ENCODE measurements around the gene ACTL7B. TPM values are rescaled to one million over a fixed set of nuclear protein-coding genes. Genes with fewer than 3 reads are reported as not detected.

Gene ACTL7B
- total RNA-seq, 1 donor from 2014 or later, result not detected

DNA sequence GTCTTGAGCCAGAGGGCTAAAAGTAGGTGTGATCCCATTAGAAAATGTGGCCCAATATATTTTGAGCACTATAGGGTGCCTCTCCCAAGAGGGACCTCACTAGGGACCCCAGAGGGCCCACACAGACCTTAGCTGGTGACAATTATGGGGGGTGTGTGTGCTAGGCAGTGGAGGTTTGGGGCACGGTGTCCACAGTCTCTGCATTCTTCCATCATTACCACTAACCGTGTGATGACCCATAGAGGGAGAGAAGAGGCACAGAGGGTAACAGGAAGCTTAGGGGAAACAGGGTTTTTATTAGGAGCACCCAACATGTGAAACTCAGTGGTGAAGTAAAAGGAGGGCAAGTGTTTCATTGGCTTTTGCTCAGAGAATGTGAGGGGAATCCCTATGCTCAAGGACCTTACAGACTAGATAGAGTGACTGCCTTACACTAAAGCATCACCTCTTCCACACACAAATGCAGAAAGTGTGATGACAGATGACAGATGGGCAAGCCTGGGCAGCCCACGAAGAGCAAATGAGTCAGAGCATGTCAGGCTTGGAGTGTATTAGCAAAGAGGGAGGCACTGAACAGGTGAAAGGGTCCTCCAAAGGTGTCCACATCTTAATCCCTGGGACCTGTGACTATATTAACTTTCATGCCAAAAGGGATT is 3.8 kb upstream of the ACTL7B start:
- intact Hi-C loops (cut with DNase I), result no loop called here

GRCh38 chr9:108857572-108857971 is 1.8 kb upstream of the ACTL7B start:
- Histone ChIP-seq H3K9me3 (no peaks in the 10 kb centered on the region), H3K27ac (no peak overlapping the region), H3K4me3 (no peak overlapping the region), H3K36me3 (no peaks in the 10 kb centered on the region), H3K4me1 (no peaks in the 10 kb centered on the region), H3K27me3 (no peaks in the 10 kb centered on the region)
- TF ChIP-seq CTCF (IDR thresholded peaks at IDR 0.05), result no peak
- intact Hi-C loops (cut with DNase I), result no loop called here
- DNase-seq (ENCODE audit: extremely low spot score in 2 of 2), result no peak

More for the DNA sequence above, 3.8 kb upstream of the ACTL7B start:
- no peak for DNase-seq (ENCODE audit: extremely low spot score in 2 of 2)
- no peaks in the 10 kb centered on the region for H3K9me3 ChIP-seq
- no peaks in the 10 kb centered on the region for H3K36me3 ChIP-seq
- no peak overlapping the region for H3K27ac ChIP-seq
- H3K27me3 ChIP-seq, result no peaks in the 10 kb centered on the region
- H3K4me3 ChIP-seq, result no peak overlapping the region
- TF ChIP-seq POLR2AphosphoS5 (IDR thresholded peaks at IDR 0.05; ENCODE audit: insufficient read depth in 1 of 2, low read depth in 1 of 2) (no peak), POLR2A (IDR thresholded peaks at IDR 0.05) (no peak), CTCF (IDR thresholded peaks at IDR 0.05) (no peak)
- no peaks in the 10 kb centered on the region for H3K4me1 ChIP-seq

- Histone ChIP-seq H3K4me1 (no peaks in the 10 kb centered on the region), H3K27ac (no peak overlapping the region), H3K4me3 (no peak overlapping the region), H3K36me3 (no peaks in the 10 kb centered on the region), H3K9me3 (no peaks in the 10 kb centered on the region), H3K27me3 (no peaks in the 10 kb centered on the region)
- intact Hi-C loops (cut with DNase I), result no loop called here
- TF ChIP-seq POLR2AphosphoS5 (IDR thresholded peaks at IDR 0.05; ENCODE audit: insufficient read depth in 1 of 2, low read depth in 1 of 2), result no peak
- TF ChIP-seq CTCF (IDR thresholded peaks at IDR 0.05), result no peak
- no peak for TF ChIP-seq POLR2A (IDR thresholded peaks at IDR 0.05)
- DNase-seq (ENCODE audit: extremely low spot score in 2 of 2), result no peak
These were observed 278 bp downstream of the ACTL7B start for GRCh38 chr9:108855529-108855886.

GRCh38 chr9:108854641-108855528 is 901 bp downstream of the ACTL7B start:
- DNase-seq (ENCODE audit: extremely low spot score in 2 of 2), result no peak
- H3K4me3 ChIP-seq, result no peak overlapping the region
- no peak overlapping the region for H3K27ac ChIP-seq
- intact Hi-C loops (cut with DNase I), result no loop called here
- H3K9me3 ChIP-seq, result no peaks in the 10 kb centered on the region
- TF ChIP-seq CTCF (IDR thresholded peaks at IDR 0.05) (no peak), POLR2AphosphoS5 (IDR thresholded peaks at IDR 0.05; ENCODE audit: insufficient read depth in 1 of 2, low read depth in 1 of 2) (no peak), POLR2A (IDR thresholded peaks at IDR 0.05) (no peak)
- no peaks in the 10 kb centered on the region for H3K36me3 ChIP-seq
- H3K27me3 ChIP-seq, result no peaks in the 10 kb centered on the region
- no peaks in the 10 kb centered on the region for H3K4me1 ChIP-seq

DNA sequence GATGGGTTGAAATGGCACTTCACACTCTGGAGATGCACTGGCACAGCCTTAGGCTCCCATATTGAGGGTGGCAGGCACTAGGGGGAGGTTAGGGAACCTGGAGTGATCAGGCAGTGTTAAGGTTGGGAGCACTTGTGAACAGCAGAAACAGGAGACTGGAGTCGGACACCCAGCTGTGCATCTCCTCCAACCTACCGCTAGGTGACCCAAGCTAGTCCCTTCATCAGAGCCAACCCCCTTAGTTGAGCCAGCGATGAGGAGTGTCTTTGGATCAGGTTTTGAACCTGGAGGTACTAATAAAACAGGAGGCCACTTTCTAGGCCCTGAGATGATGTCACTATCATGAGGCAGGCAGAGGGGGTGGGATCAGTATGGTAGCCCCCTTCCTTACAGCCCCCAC is 1.7 kb downstream of the ACTL7B start:
- no peaks in the 10 kb centered on the region for H3K36me3 ChIP-seq
- H3K9me3 ChIP-seq, result no peaks in the 10 kb centered on the region
- H3K4me3 ChIP-seq, result no peak overlapping the region
- TF ChIP-seq POLR2AphosphoS5 (IDR thresholded peaks at IDR 0.05; ENCODE audit: insufficient read depth in 1 of 2, low read depth in 1 of 2) (no peak), POLR2A (IDR thresholded peaks at IDR 0.05) (no peak), CTCF (IDR thresholded peaks at IDR 0.05) (no peak)
- intact Hi-C loops (cut with DNase I), result no loop called here
- H3K27ac ChIP-seq, result no peak overlapping the region
- no peak for DNase-seq (ENCODE audit: extremely low spot score in 2 of 2)
- H3K4me1 ChIP-seq, result no peaks in the 10 kb centered on the region
- H3K27me3 ChIP-seq, result no peaks in the 10 kb centered on the region
